HAP-1 (cell line): Measurements from ENCODE around the gene EIF4G2.
"Not testable (repeated sequence)": the region's sequence is repeated elsewhere in the genome, so short reads cannot be mapped to it uniquely, and the experiment has no call there.

ENCODE experiments used
- DNase-seq, 2 experiments: peaks; one replicate each; pipeline ENCODE4 v3.0.0-alpha.2; 2016 to 2020; ENCODE audit warnings: low spot score in 2 of 2
- H3K27me3 ChIP-seq: fragments of 250-450 bp; sonication (Bioruptor Pico); 2 replicates; pipeline ENCODE4 v1.5.1; 2020; ENCODE audit warnings: low read depth, mild to moderate bottlenecking, moderate library complexity
- H3K36me3 ChIP-seq: fragments of 250-450 bp; sonication (Bioruptor Pico); replicated peaks from 2 replicates; pipeline ENCODE4 v1.5.1; 2020; ENCODE audit warnings: mild to moderate bottlenecking
- H3K4me1 ChIP-seq: fragments of 250-450 bp; sonication (Bioruptor Pico); 2 replicates; pipeline ENCODE4 v1.5.1; 2020; ENCODE audit warnings: mild to moderate bottlenecking
- H3K4me3 ChIP-seq: fragments of 250-450 bp; sonication (Bioruptor Pico); 2 replicates; pipeline ENCODE4 v1.5.1; 2020; ENCODE audit warnings: mild to moderate bottlenecking, moderate library complexity
- H3K9me3 ChIP-seq: fragments of 250-450 bp; sonication (Bioruptor Pico); 2 replicates; pipeline ENCODE4 v1.5.1; 2020; ENCODE audit warnings: mild to moderate bottlenecking, moderate library complexity
- in situ Hi-C: fragments of 300-500 bp; cut with MboI; formaldehyde crosslinking; loops from 3 replicates; pipeline ENCODE4 v1.14.3; 2020; ENCODE audit warnings: low sequenced_read_pairs, inconsistent platforms, mixed read lengths

Gene EIF4G2

DNA sequence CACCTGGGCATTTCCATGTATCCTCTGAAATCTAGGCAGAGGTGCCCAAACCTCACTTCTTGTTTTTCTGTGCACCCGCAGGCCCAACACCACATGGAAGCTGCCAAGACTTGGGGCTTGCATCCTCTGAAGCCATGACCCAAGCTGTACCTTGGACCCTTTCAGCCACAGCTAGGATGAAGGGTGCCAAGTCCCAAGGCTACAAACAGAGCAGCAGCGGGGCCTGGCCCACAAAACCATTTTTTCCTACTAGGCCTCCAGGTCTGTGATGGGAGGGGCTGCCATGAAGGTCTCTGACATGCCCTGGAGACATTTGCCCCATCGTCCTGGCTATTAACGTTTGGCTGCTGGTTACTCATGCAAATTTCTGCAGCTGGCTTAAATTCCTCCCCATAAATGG is 20.4 kb upstream of the EIF4G2 start:
- Histone ChIP-seq H3K4me1 (no peaks in the 10 kb centered on the region), H3K36me3 (no peaks in the 10 kb centered on the region), H3K9me3 (no peaks in the 10 kb centered on the region), H3K4me3 (no peak overlapping the region), H3K27me3 (no peaks in the 10 kb centered on the region)
- no peak for DNase-seq
- in situ Hi-C loops = no loop called here

DNA sequence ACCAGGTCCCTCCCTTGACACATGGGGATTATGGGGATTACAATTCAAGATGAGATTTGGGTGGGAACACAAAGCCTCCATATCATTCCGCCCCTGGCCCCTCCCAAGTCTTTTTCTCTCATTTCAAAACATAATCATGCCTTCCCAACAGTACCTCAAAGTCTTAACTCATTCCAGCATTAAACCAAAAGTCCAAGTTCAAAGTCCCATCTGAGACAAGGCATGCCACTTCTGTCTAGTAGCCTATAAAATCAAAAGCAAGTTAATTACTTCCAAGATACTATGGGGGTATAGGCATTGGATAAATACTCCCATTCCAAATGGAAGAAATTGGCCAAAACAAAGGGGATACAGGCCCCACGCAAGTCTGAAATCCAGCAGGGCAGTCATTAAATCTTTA is 19.7 kb upstream of the EIF4G2 start:
- no peaks in the 10 kb centered on the region for H3K27me3 ChIP-seq
- H3K4me3 ChIP-seq = no peak overlapping the region
- in situ Hi-C loops = no loop called here
- no peaks in the 10 kb centered on the region for H3K4me1 ChIP-seq
- no peaks in the 10 kb centered on the region for H3K9me3 ChIP-seq
- DNase-seq = no peak
- no peaks in the 10 kb centered on the region for H3K36me3 ChIP-seq

GRCh38 chr11:10824888-10825287 is 16.2 kb upstream of the EIF4G2 start:
- in situ Hi-C loops = no loop called here
- Histone ChIP-seq H3K27me3 (no peaks in the 10 kb centered on the region), H3K36me3 (no peaks in the 10 kb centered on the region), H3K4me1 (no peaks in the 10 kb centered on the region), H3K4me3 (no peak overlapping the region), H3K9me3 (no peaks in the 10 kb centered on the region)
- no peak for DNase-seq

GRCh38 chr11:10823152-10823579 is 14.4 kb upstream of the EIF4G2 start:
- H3K9me3 ChIP-seq = no peaks in the 10 kb centered on the region
- H3K4me1 ChIP-seq = no peaks in the 10 kb centered on the region
- H3K4me3 ChIP-seq = no peak overlapping the region
- DNase-seq = no peak
- H3K27me3 ChIP-seq = no peaks in the 10 kb centered on the region
- no peaks in the 10 kb centered on the region for H3K36me3 ChIP-seq
- in situ Hi-C loops = no loop called here

- H3K4me3 ChIP-seq, in situ Hi-C loops, DNase-seq, H3K36me3 ChIP-seq, H3K9me3 ChIP-seq, H3K4me1 ChIP-seq, H3K27me3 ChIP-seq: not testable (repeated sequence)
These were observed 13.8 kb upstream of the EIF4G2 start for GRCh38 chr11:10822491-10822890.

DNA sequence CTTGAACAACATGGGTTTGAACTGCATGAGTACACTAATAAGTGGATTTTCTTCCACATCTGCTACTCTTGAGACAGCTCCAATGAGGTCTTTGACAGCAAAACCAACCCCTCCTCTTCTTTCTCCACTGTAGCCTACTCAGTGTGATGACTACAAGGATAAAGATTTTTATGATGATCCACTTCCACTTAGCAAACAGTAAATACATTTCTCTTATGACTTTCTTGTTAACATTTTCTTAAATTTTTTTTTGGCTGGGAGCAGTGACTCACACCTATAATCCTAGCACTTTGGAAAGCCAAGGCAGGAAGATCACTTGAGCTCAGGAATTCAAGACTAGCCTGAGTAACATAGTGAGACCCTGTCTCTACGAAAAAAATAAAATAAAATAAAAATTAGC is 9.9 kb upstream of the EIF4G2 start:
- in situ Hi-C loops = no loop called here
- H3K4me1 ChIP-seq = no peaks in the 10 kb centered on the region
- no peak for DNase-seq
- no peak overlapping the region for H3K4me3 ChIP-seq
- no peaks in the 10 kb centered on the region for H3K27me3 ChIP-seq
- no peaks in the 10 kb centered on the region for H3K36me3 ChIP-seq
- no peaks in the 10 kb centered on the region for H3K9me3 ChIP-seq

- Histone ChIP-seq H3K4me1 (peaks cover 9% of the 10 kb centered on the region), H3K4me3 (no peak overlapping the region), H3K9me3 (no peaks in the 10 kb centered on the region), H3K27me3 (no peaks in the 10 kb centered on the region), H3K36me3 (no peaks in the 10 kb centered on the region)
- in situ Hi-C loops = no loop called here
- DNase-seq = no peak
These were observed 5.2 kb upstream of the EIF4G2 start for GRCh38 chr11:10813945-10814344.

GRCh38 chr11:10809373-10810160 is 841 bp upstream of the EIF4G2 start:
- Histone ChIP-seq H3K9me3 (no peaks in the 10 kb centered on the region), H3K36me3 (peaks cover 40% of the 10 kb centered on the region), H3K4me3 (peak overlapping the region; percentile 93), H3K27me3 (no peaks in the 10 kb centered on the region), H3K4me1 (peaks cover 19% of the 10 kb centered on the region)
- in situ Hi-C loops = no loop called here
- peak; percentile 70 to 71 for DNase-seq

DNA sequence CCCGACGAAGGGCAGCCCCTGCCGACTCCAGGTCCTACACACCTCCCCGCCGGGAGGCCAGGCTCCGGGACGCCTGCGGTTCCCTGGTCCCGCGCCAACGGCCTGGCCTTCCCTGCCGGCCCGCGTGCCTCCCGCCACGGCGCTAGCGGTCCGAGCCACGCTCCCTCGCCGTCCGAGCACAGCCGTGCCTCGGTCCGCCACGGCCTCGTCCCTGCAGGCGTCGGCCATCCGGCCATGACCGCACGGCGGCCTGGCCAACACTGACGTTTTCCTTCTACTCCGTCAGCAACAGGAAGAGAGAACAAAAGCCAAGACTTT is 532 bp downstream of the EIF4G2 start:
- Histone ChIP-seq H3K36me3 (peaks cover 54% of the 10 kb centered on the region), H3K27me3 (no peaks in the 10 kb centered on the region), H3K9me3 (no peaks in the 10 kb centered on the region), H3K4me3 (peak overlapping the region; percentile 93), H3K4me1 (peaks cover 19% of the 10 kb centered on the region)
- in situ Hi-C loops = no loop called here
- no peak for DNase-seq

DNA sequence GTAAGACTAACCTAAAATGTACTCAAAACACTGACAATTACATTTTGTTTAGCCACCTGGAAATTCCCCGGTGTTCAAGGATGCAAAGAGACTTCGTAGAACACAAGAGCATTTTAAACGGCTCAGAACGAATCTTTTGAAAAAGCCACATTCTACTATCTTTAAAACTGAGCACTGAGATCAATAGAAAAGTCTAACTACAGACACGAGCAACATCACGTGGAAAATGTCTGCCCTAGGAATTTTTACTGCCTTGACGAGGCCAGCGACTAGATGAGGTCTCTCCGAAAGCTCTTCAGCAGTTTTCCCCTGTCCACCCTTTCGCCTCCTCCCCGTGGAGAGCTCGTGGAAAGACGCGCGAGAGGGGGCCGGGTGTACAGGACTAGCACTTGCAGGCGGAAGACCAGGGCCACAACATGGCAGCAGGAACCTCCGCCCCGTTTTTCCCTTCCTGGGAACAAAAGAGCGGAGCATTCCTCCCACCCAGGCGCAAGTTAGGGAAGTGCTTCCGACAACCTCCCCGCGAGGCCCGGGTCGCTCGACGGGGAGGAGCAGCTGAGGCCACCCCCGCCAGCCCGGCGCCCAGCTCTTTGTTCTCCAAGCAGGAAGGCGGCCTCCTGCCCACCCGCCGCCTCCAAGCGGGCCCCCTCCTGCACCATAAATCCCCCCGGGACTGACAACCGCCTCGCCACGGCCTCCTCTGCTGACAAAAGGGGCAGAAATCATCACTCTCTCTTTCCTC is 1.1 kb downstream of the EIF4G2 start:
- H3K36me3 ChIP-seq = peaks cover 59% of the 10 kb centered on the region
- in situ Hi-C loops = no loop called here
- DNase-seq = peak; percentile 37 to 76
- no peaks in the 10 kb centered on the region for H3K27me3 ChIP-seq
- H3K4me1 ChIP-seq = peaks cover 19% of the 10 kb centered on the region
- H3K4me3 ChIP-seq = peak overlapping the region; percentile 93
- no peaks in the 10 kb centered on the region for H3K9me3 ChIP-seq

DNA sequence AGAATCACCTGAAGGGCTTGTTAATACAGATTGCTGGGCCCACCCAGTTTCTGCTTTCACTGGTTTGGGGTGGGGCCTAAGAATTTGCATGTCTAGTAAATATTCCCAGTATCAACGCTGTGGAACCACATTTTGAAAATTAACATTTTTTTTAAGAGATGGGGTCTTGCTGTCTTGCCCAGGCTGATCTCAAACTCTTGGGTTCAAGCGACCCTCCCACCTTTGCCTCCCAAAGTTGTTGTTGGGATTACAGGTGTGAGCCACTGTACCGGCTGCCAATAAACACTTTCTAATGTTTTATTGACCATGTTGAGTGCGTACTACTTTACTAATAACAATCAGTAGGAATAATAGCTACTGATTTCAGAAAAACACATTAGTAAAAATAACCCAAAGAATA is 2.5 kb downstream of the EIF4G2 start:
- no peak for DNase-seq
- Histone ChIP-seq H3K36me3 (peaks cover 74% of the 10 kb centered on the region), H3K9me3 (no peaks in the 10 kb centered on the region), H3K27me3 (no peaks in the 10 kb centered on the region), H3K4me1 (peaks cover 19% of the 10 kb centered on the region), H3K4me3 (peak overlapping the region; percentile 93; the same call in 1 of the 2 replicates)
- in situ Hi-C loops = no loop called here

GRCh38 chr11:10805741-10806140 is 3.0 kb downstream of the EIF4G2 start:
- H3K36me3 ChIP-seq = peaks cover 78% of the 10 kb centered on the region
- in situ Hi-C loops = no loop called here
- no peak for DNase-seq
- H3K4me3 ChIP-seq = no peak overlapping the region
- no peaks in the 10 kb centered on the region for H3K27me3 ChIP-seq
- no peaks in the 10 kb centered on the region for H3K9me3 ChIP-seq
- peaks cover 19% of the 10 kb centered on the region for H3K4me1 ChIP-seq

DNA sequence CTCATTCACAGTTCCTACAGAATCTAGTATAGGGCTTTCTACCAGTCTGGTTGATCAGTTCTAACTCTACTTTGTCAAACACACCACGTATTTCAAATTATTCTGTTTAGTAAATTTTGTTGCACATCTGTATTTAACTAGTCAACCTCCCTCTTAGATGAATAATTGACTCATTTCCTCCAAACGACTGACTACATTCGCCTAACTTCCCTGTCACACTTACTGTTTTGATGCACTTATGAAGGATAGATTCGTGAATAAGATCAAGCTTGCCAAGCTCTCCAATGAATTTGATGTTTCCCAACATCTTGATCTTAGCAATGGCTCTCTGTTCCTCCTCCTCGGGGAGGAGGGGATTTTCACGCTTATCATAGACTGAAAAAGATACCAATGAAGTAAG is 5.0 kb downstream of the EIF4G2 start:
- in situ Hi-C loops = no loop called here
- no peaks in the 10 kb centered on the region for H3K9me3 ChIP-seq
- H3K4me3 ChIP-seq = no peak overlapping the region
- no peaks in the 10 kb centered on the region for H3K27me3 ChIP-seq
- peaks cover 99% of the 10 kb centered on the region for H3K36me3 ChIP-seq
- DNase-seq = no peak
- peaks cover 10% of the 10 kb centered on the region; the same call in 1 of the 2 replicates for H3K4me1 ChIP-seq

DNA sequence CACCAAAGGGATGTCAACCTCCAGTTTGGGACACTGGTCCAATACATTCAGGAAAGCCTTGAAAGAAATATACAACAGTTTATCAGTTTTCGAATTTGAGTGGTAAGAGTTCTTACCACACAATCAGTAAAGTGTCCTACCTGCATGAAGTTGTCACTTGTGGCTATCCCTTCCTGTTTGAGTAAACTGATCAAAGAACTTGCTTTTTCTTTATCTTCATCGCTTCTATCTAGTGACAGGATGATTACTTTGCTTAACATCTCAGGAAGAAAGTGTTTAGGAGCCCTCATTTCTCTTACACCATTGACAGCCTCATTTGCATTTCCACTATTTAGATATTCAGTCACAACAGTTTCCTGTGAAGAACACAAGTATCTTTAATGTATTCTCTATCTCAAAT is 8.4 kb downstream of the EIF4G2 start:
- no peak overlapping the region for H3K4me3 ChIP-seq
- in situ Hi-C loops = no loop called here

More for the DNA sequence above, 8.4 kb downstream of the EIF4G2 start:
- Histone ChIP-seq H3K36me3 (peaks cover 97% of the 10 kb centered on the region), H3K4me1 (no peaks in the 10 kb centered on the region), H3K27me3 (no peaks in the 10 kb centered on the region), H3K9me3 (no peaks in the 10 kb centered on the region)
- no peak for DNase-seq
